ENCODE data around the gene SC5D. TPM values are rescaled to one million over a fixed set of nuclear protein-coding genes. Genes with fewer than 3 reads are reported as not detected.
A peak's percentile ranks its signal among the peaks of the same experiment; 100 is the strongest.

The SC5D gene
- total RNA-seq, 1 donor from 2014 or later = 18.7 TPM

- Histone ChIP-seq H3K27ac (replicated peaks) (no peak overlapping the region), H3K4me3 (no peak overlapping the region), H3K36me3 (peaks cover 44% of the 10 kb centered on the region), H3K4me1 (no peaks in the 10 kb centered on the region), H3K9me3 (replicated peaks) (no peaks in the 10 kb centered on the region), H3K27me3 (ENCODE audit: low read depth) (no peaks in the 10 kb centered on the region)
- intact Hi-C loops (cut with micrococcal nuclease) = no loop called here
- no peak for DNase-seq
- no peak for TF ChIP-seq CTCF (IDR thresholded peaks at IDR 0.05; ENCODE audit: borderline replicate concordance)
Observed at GRCh38 chr11:121309688-121310087, 17.1 kb downstream of the SC5D start.

GRCh38 chr11:121310908-121311307 is 18.3 kb downstream of the SC5D start:
- no peaks in the 10 kb centered on the region for H3K4me1 ChIP-seq
- peaks cover 33% of the 10 kb centered on the region for H3K36me3 ChIP-seq
- H3K4me3 ChIP-seq = no peak overlapping the region
- H3K27ac ChIP-seq (replicated peaks) = no peak overlapping the region
- H3K9me3 ChIP-seq (replicated peaks) = no peaks in the 10 kb centered on the region
- intact Hi-C loops (cut with micrococcal nuclease) = no loop called here
- no peak for TF ChIP-seq CTCF (IDR thresholded peaks at IDR 0.05; ENCODE audit: borderline replicate concordance)
- no peaks in the 10 kb centered on the region for H3K27me3 ChIP-seq (ENCODE audit: low read depth)
- no peak for DNase-seq

- H3K27ac ChIP-seq (replicated peaks) = no peak overlapping the region
- no peak for DNase-seq
- H3K4me1 ChIP-seq = no peaks in the 10 kb centered on the region
- H3K4me3 ChIP-seq = no peak overlapping the region
- H3K27me3 ChIP-seq (ENCODE audit: low read depth) = no peaks in the 10 kb centered on the region
- H3K9me3 ChIP-seq (replicated peaks) = no peaks in the 10 kb centered on the region
- peaks cover 28% of the 10 kb centered on the region for H3K36me3 ChIP-seq
- intact Hi-C loops (cut with micrococcal nuclease) = no loop called here
- no peak for TF ChIP-seq CTCF (IDR thresholded peaks at IDR 0.05; ENCODE audit: borderline replicate concordance)
Observed at GRCh38 chr11:121311373-121311772, 18.8 kb downstream of the SC5D start.

- Histone ChIP-seq H3K4me1 (no peaks in the 10 kb centered on the region), H3K27me3 (ENCODE audit: low read depth) (no peaks in the 10 kb centered on the region), H3K27ac (replicated peaks) (no peak overlapping the region), H3K9me3 (replicated peaks) (no peaks in the 10 kb centered on the region), H3K4me3 (no peak overlapping the region), H3K36me3 (peaks cover 17% of the 10 kb centered on the region)
- intact Hi-C loops (cut with micrococcal nuclease) = no loop called here
- no peak for DNase-seq
- TF ChIP-seq CTCF (IDR thresholded peaks at IDR 0.05; ENCODE audit: borderline replicate concordance) = no peak
Observed at GRCh38 chr11:121312483-121312882, 19.9 kb downstream of the SC5D start.

GRCh38 chr11:121318848-121319834 is 26.6 kb downstream of the SC5D start:
- H3K36me3 ChIP-seq = no peaks in the 10 kb centered on the region
- no peak overlapping the region for H3K27ac ChIP-seq (replicated peaks)
- no peaks in the 10 kb centered on the region for H3K4me1 ChIP-seq
- H3K27me3 ChIP-seq (ENCODE audit: low read depth) = peaks cover 29% of the 10 kb centered on the region
- H3K9me3 ChIP-seq (replicated peaks) = no peaks in the 10 kb centered on the region
- H3K4me3 ChIP-seq = no peak overlapping the region
- intact Hi-C loops (cut with micrococcal nuclease) = no loop called here
- no peak for DNase-seq
- peak; percentile 77 for TF ChIP-seq CTCF (IDR thresholded peaks at IDR 0.05; ENCODE audit: borderline replicate concordance)

Measured in left ventricle myocardium inferior (tissue), 1 donor.